ENCODE data around the gene DYRK1B. TPM values are rescaled to one million over a fixed set of nuclear protein-coding genes. Genes with fewer than 3 reads are reported as not detected.

DYRK1B gene
- total RNA-seq, 1 experiment from 2014 or later = 16.0 TPM

- H3K9me3 ChIP-seq (ENCODE audit: low read depth, low read length, poor library complexity, severe bottlenecking) = no peaks in the 10 kb centered on the region
- BruUV-seq (replicated peaks) = no TSS peak
- no peak overlapping the region for H3K4me3 ChIP-seq (ENCODE audit: low read depth, low read length, poor library complexity, severe bottlenecking)
- no peaks in the 10 kb centered on the region for H3K27me3 ChIP-seq (replicated peaks; ENCODE audit: insufficient read depth, low read depth, low read length, poor library complexity)
- H3K4me1 ChIP-seq (ENCODE audit: insufficient read depth, low read length, poor library complexity, severe bottlenecking) = peaks cover 9% of the 10 kb centered on the region
- no peak for DNase-seq (ENCODE audit: low spot score)
- no peak overlapping the region for H3K27ac ChIP-seq (ENCODE audit: low read depth, low read length, poor library complexity, severe bottlenecking)
- POLR2A ChIA-PET (ENCODE audit: low non-redundant PET) = no interaction called here
- H3K36me3 ChIP-seq (ENCODE audit: insufficient read depth, low read length, poor library complexity, severe bottlenecking) = peaks cover 19% of the 10 kb centered on the region
- intact Hi-C loops (cut with micrococcal nuclease; ENCODE audit: unreplicated experiment) = no loop called here
- CTCF ChIA-PET = interaction anchor here (0.8 kb wide), 1 partner anchor 37 kb away, joined by 5 read pairs; no protein-coding TSS in a partner anchor
- no peak for TF ChIP-seq EZH2 (IDR thresholded peaks at IDR 0.05; ENCODE audit: borderline replicate concordance, low read depth, low read length, poor library complexity, severe bottlenecking)
- TF ChIP-seq, protein P1, sequence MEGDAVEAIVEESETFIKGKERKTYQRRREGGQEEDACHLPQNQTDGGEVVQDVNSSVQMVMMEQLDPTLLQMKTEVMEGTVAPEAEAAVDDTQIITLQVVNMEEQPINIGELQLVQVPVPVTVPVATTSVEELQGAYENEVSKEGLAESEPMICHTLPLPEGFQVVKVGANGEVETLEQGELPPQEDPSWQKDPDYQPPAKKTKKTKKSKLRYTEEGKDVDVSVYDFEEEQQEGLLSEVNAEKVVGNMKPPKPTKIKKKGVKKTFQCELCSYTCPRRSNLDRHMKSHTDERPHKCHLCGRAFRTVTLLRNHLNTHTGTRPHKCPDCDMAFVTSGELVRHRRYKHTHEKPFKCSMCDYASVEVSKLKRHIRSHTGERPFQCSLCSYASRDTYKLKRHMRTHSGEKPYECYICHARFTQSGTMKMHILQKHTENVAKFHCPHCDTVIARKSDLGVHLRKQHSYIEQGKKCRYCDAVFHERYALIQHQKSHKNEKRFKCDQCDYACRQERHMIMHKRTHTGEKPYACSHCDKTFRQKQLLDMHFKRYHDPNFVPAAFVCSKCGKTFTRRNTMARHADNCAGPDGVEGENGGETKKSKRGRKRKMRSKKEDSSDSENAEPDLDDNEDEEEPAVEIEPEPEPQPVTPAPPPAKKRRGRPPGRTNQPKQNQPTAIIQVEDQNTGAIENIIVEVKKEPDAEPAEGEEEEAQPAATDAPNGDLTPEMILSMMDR (conservative IDR thresholded peaks at IDR 0.05; ENCODE audit: low read depth, low read length) = no peak
Measured at GRCh38 chr19:39829702-39830275, 4.2 kb downstream of the DYRK1B start.

- no peak for DNase-seq (ENCODE audit: low spot score)
- Histone ChIP-seq H3K4me1 (ENCODE audit: insufficient read depth, low read length, poor library complexity, severe bottlenecking) (peaks cover 5% of the 10 kb centered on the region), H3K27me3 (replicated peaks; ENCODE audit: insufficient read depth, low read depth, low read length, poor library complexity) (no peaks in the 10 kb centered on the region), H3K36me3 (ENCODE audit: insufficient read depth, low read length, poor library complexity, severe bottlenecking) (peaks cover 12% of the 10 kb centered on the region), H3K4me3 (ENCODE audit: low read depth, low read length, poor library complexity, severe bottlenecking) (no peak overlapping the region), H3K27ac (ENCODE audit: low read depth, low read length, poor library complexity, severe bottlenecking) (no peak overlapping the region), H3K9me3 (ENCODE audit: low read depth, low read length, poor library complexity, severe bottlenecking) (no peaks in the 10 kb centered on the region)
- ChIA-PET CTCF (no interaction called here), POLR2A (ENCODE audit: low non-redundant PET) (no interaction called here)
- BruUV-seq (replicated peaks) = no TSS peak
- intact Hi-C loops (cut with micrococcal nuclease; ENCODE audit: unreplicated experiment) = no loop called here
- TF ChIP-seq EZH2 (IDR thresholded peaks at IDR 0.05; ENCODE audit: borderline replicate concordance, low read depth, low read length, poor library complexity, severe bottlenecking) = no peak
- TF ChIP-seq, protein P1 (conservative IDR thresholded peaks at IDR 0.05; ENCODE audit: low read depth, low read length) = no peak
Measured at GRCh38 chr19:39828654-39829032, 5.3 kb downstream of the DYRK1B start.

DNA sequence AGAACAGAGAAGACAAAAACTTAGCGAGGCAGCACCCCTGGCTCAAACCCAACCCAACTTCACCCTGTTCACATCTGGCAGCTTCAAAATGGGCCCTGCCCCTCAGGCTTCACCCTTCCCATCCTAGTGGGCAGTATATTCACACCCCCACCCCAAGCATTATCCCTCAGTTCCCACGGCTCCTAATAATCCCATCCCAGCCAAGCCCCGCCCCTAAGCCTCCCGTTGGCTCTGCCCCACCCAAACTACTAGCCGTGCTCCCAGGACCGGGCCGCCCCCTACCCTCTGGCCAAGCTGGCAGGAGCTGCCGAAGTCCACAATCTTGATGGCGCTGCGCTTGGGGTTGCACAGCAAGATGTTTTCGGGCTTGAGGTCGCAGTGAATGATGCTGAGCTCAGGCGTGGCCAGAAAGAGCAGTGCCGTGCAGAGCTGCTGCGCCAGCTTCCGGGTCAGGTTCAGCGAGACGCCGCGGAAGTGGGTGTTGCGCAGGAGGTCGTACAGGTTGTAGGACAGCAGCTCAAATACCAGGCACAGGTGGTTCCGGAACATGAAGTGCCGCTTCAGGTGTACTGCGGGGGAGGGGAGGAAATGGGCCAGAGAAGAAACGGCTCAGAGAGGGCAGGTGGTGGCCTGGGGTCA, 5.8 kb downstream of the DYRK1B start:
- DNase-seq (ENCODE audit: low spot score) = no peak
- TF ChIP-seq, protein P1 (conservative IDR thresholded peaks at IDR 0.05; ENCODE audit: low read depth, low read length) = no peak
- no peak for TF ChIP-seq EZH2 (IDR thresholded peaks at IDR 0.05; ENCODE audit: borderline replicate concordance, low read depth, low read length, poor library complexity, severe bottlenecking)
- Histone ChIP-seq H3K4me3 (ENCODE audit: low read depth, low read length, poor library complexity, severe bottlenecking) (no peak overlapping the region), H3K36me3 (ENCODE audit: insufficient read depth, low read length, poor library complexity, severe bottlenecking) (peaks cover 12% of the 10 kb centered on the region), H3K4me1 (ENCODE audit: insufficient read depth, low read length, poor library complexity, severe bottlenecking) (peaks cover 5% of the 10 kb centered on the region), H3K9me3 (ENCODE audit: low read depth, low read length, poor library complexity, severe bottlenecking) (no peaks in the 10 kb centered on the region), H3K27ac (ENCODE audit: low read depth, low read length, poor library complexity, severe bottlenecking) (no peak overlapping the region), H3K27me3 (replicated peaks; ENCODE audit: insufficient read depth, low read depth, low read length, poor library complexity) (no peaks in the 10 kb centered on the region)
- intact Hi-C loops (cut with micrococcal nuclease; ENCODE audit: unreplicated experiment) = no loop called here
- POLR2A ChIA-PET (ENCODE audit: low non-redundant PET) = no interaction called here
- no TSS peak for BruUV-seq (replicated peaks)
- CTCF ChIA-PET = no interaction called here

Data from A673 (cell line).